H9 (cell line): ENCODE measurements around the gene ZAP70. TPM values are rescaled to one million over a fixed set of nuclear protein-coding genes. Genes with fewer than 3 reads are reported as not detected.

Source experiments
- DNase-seq: peaks from one replicate; pipeline ENCODE4 v3.0.0-alpha.2; 2017
- H2AFZ ChIP-seq: one replicate; pipeline ENCODE4 v1.6.1; 2013; ENCODE audit warnings: mild to moderate bottlenecking, low read length, control low read depth, moderate library complexity
- H2AK5ac ChIP-seq: 2 replicates; pipeline ENCODE4 v1.6.1; 2013; ENCODE audit warnings: low read length, control low read depth, mixed read lengths; ENCODE audit not compliant: insufficient read length
- H2BK120ac ChIP-seq: one replicate; pipeline ENCODE4 v1.6.1; 2013; ENCODE audit warnings: low read depth, mild to moderate bottlenecking, low read length, control low read depth, inconsistent platforms; ENCODE audit not compliant: poor library complexity, severe bottlenecking
- H2BK12ac ChIP-seq: 2 replicates; pipeline ENCODE4 v1.6.1; 2013; ENCODE audit warnings: low read length, control low read depth, mixed read lengths, low read depth; ENCODE audit not compliant: insufficient read length
- H2BK15ac ChIP-seq: 2 replicates; pipeline ENCODE4 v1.6.1; 2013; ENCODE audit warnings: low read depth, low read length, control low read depth
- H2BK20ac ChIP-seq: one replicate; pipeline ENCODE4 v1.6.1; 2013; ENCODE audit warnings: low read depth, mild to moderate bottlenecking, low read length, control low read depth, inconsistent platforms; ENCODE audit not compliant: poor library complexity, severe bottlenecking
- H2BK5ac ChIP-seq: 2 replicates; pipeline ENCODE4 v1.6.1; 2013; ENCODE audit warnings: low read length, control low read depth, mixed read lengths; ENCODE audit not compliant: insufficient read length
- H3K14ac ChIP-seq: 2 replicates; pipeline ENCODE4 v1.6.1; 2013; ENCODE audit warnings: low read length, control low read depth; ENCODE audit not compliant: insufficient read depth
- H3K18ac ChIP-seq: 2 replicates; pipeline ENCODE4 v1.6.1; 2013; ENCODE audit warnings: low read depth, mild to moderate bottlenecking, mixed read lengths, low read length, control low read depth; ENCODE audit not compliant: insufficient read length
- H3K23ac ChIP-seq: 2 replicates; pipeline ENCODE4 v1.6.1; 2013; ENCODE audit warnings: low read length, control low read depth, mixed read lengths, low read depth; ENCODE audit not compliant: insufficient read length
- H3K23me2 ChIP-seq: 2 replicates; pipeline ENCODE4 v1.6.1; 2013; ENCODE audit warnings: low read depth, mild to moderate bottlenecking, mixed read lengths, low read length, control low read depth; ENCODE audit not compliant: insufficient read length, poor library complexity, severe bottlenecking
- H3K27ac ChIP-seq: 2 replicates; pipeline ENCODE4 v1.5.1; 2013; ENCODE audit warnings: low read length, control low read depth, mixed read lengths, low read depth; ENCODE audit not compliant: insufficient read length
- H3K27me3 ChIP-seq: 2 replicates; pipeline ENCODE4 v1.6.1; 2013; ENCODE audit warnings: low read length, control low read depth, inconsistent platforms; ENCODE audit not compliant: insufficient read depth
- H3K4ac ChIP-seq: 2 replicates; pipeline ENCODE4 v1.6.1; 2013; ENCODE audit warnings: low read depth, mild to moderate bottlenecking, control low read depth, inconsistent platforms, low read length, moderate library complexity
- H3K4me1 ChIP-seq: 2 replicates; pipeline ENCODE4 v1.6.1; 2013; ENCODE audit warnings: low read length, control low read depth, inconsistent platforms; ENCODE audit not compliant: insufficient read depth
- H3K4me2 ChIP-seq: 2 replicates; pipeline ENCODE4 v1.6.1; 2013; ENCODE audit warnings: low read length, control low read depth, mixed read lengths; ENCODE audit not compliant: insufficient read length, insufficient read depth
- H3K56ac ChIP-seq: 2 replicates; pipeline ENCODE4 v1.6.1; 2013; ENCODE audit warnings: low read depth, mild to moderate bottlenecking, mixed read lengths, low read length, control low read depth; ENCODE audit not compliant: insufficient read length
- H3K79me1 ChIP-seq: 2 replicates; pipeline ENCODE4 v1.6.1; 2013; ENCODE audit warnings: low read depth, mild to moderate bottlenecking, moderate library complexity, low read length, control low read depth, inconsistent platforms; ENCODE audit not compliant: insufficient read depth, poor library complexity, severe bottlenecking
- H3K79me2 ChIP-seq: 2 replicates; pipeline ENCODE4 v1.6.1; 2013; ENCODE audit warnings: low read length, control low read depth, inconsistent platforms; ENCODE audit not compliant: insufficient read depth
- H3K9ac ChIP-seq: 2 replicates; pipeline ENCODE4 v1.6.1; 2013; ENCODE audit warnings: low read length, control low read depth, mixed read lengths; ENCODE audit not compliant: insufficient read length; ENCODE audit errors: extremely low read depth
- H3K9me3 ChIP-seq: one replicate; pipeline ENCODE4 v1.6.1; 2013; ENCODE audit warnings: low read depth, low read length, inconsistent platforms; ENCODE audit not compliant: control insufficient read depth
- H3T11ph ChIP-seq: one replicate; pipeline ENCODE4 v1.6.1; 2013; ENCODE audit warnings: mild to moderate bottlenecking, low read length, control low read depth, inconsistent platforms
- H4K20me1 ChIP-seq: one replicate; pipeline ENCODE4 v1.6.1; 2013; ENCODE audit not compliant: control insufficient read depth, insufficient read length, insufficient read depth
- H4K5ac ChIP-seq: 2 replicates; pipeline ENCODE4 v1.6.1; 2013; ENCODE audit warnings: low read depth, mild to moderate bottlenecking, mixed read lengths, low read length, control low read depth; ENCODE audit not compliant: insufficient read length
- H4K8ac ChIP-seq: replicated peaks from 2 replicates; pipeline ENCODE4 v1.6.1; 2013; ENCODE audit warnings: low read length, control low read depth, mixed read lengths, low read depth; ENCODE audit not compliant: insufficient read length
- H4K91ac ChIP-seq: 2 replicates; pipeline ENCODE4 v1.6.1; 2013; ENCODE audit warnings: low read depth, mild to moderate bottlenecking, moderate library complexity, mixed read lengths, low read length, control low read depth; ENCODE audit not compliant: insufficient read length
- H3K27ac Mint-ChIP-seq, 3 experiments: 2 replicates in 2 of 3; 3 replicates in 1 of 3; pipeline ENCODE4 v1.8.0; 2020 to 2021; ENCODE audit warnings: mixed read lengths in 3 of 3, mild to moderate bottlenecking in 1 of 3, moderate library complexity in 1 of 3
- H3K27me3 Mint-ChIP-seq: 2 replicates; pipeline ENCODE4 v1.8.0; 2021; ENCODE audit warnings: low read depth, mild to moderate bottlenecking, moderate library complexity, mixed read lengths
- H3K36me3 Mint-ChIP-seq, 3 experiments: 2 replicates in 2 of 3; 3 replicates in 1 of 3; pipeline ENCODE4 v1.8.0; 2020 to 2021; ENCODE audit warnings: low read depth in 3 of 3, mixed read lengths in 3 of 3; ENCODE audit not compliant: insufficient read depth in 1 of 3
- H3K4me1 Mint-ChIP-seq, 2 experiments: 2 replicates each; pipeline ENCODE4 v1.8.0; 2020; ENCODE audit warnings: mixed read lengths in 2 of 2
- H3K4me3 Mint-ChIP-seq, 2 experiments: 2 replicates in 1 of 2; 3 replicates in 1 of 2; pipeline ENCODE4 v1.8.0; 2020 to 2021; ENCODE audit warnings: mild to moderate bottlenecking in 2 of 2, mixed read lengths in 2 of 2, moderate library complexity in 1 of 2
- H3K9me3 Mint-ChIP-seq, 2 experiments: 2 replicates in 1 of 2; 3 replicates in 1 of 2; pipeline ENCODE4 v1.8.0; 2020; ENCODE audit warnings: mild to moderate bottlenecking in 2 of 2, mixed read lengths in 2 of 2, moderate library complexity in 1 of 2
- CTCF ChIP-seq: fragments of 200-600 bp; sonication (generic); conservative IDR thresholded peaks from 3 replicates; pipeline ENCODE4 v1.8.0; 2021; ENCODE audit warnings: antibody characterized with exemption, mild to moderate bottlenecking
- WGBS: extraction: QIAGEN DNeasy Blood & Tissue Kit; methylation state at CpG from one replicate; pipeline ENCODE4 v1.1.7; 2013; ENCODE audit warnings: missing lambda C conversion rate, low lambda C conversion rate, mixed read lengths; ENCODE audit not compliant: insufficient read length; ENCODE audit errors: extremely low coverage; 5-methylcytosine and 5-hydroxymethylcytosine counted together
- total RNA-seq: library from RNA; stranded (reverse); gene quantifications from 2 replicates; pipeline ENCODE4 v1.2.1, GENCODE V29; 2021

ZAP70 gene
- total RNA-seq, 1 experiment from 2014 or later: 0.24 TPM

GRCh38 chr2:97736608-97737330 lies 23.4 kb downstream of the ZAP70 start:
- Histone ChIP-seq H3K9ac (no peak overlapping the region), H2BK5ac (no peak overlapping the region), H2BK12ac (no peak overlapping the region), H3K56ac (no peak overlapping the region), H4K20me1 (no peaks in the 10 kb centered on the region), H3K79me1 (no peaks in the 10 kb centered on the region), H2BK20ac (no peak overlapping the region), H4K91ac (no peak overlapping the region), H3K18ac (no peak overlapping the region), H3T11ph (no peak overlapping the region), H2AK5ac (no peak overlapping the region), H3K4me2 (no peak overlapping the region), H3K23ac (no peak overlapping the region), H3K14ac (no peak overlapping the region), H3K27me3 (no peaks in the 10 kb centered on the region), H2BK15ac (no peak overlapping the region), H2BK120ac (no peak overlapping the region), H3K23me2 (no peaks in the 10 kb centered on the region), H3K27ac (no peak overlapping the region), H3K79me2 (no peaks in the 10 kb centered on the region), H2AFZ (no peak overlapping the region), H3K4me1 (no peaks in the 10 kb centered on the region), H3K4ac (no peak overlapping the region), H4K8ac (no peak overlapping the region), H3K9me3 (no peaks in the 10 kb centered on the region), H4K5ac (no peak overlapping the region)
- H3K9me3 Mint-ChIP-seq: no peaks in the 10 kb centered on the region; a peak in 2 of 5 replicates
- H3K27me3 Mint-ChIP-seq: peaks cover 14% of the 10 kb centered on the region
- WGBS: no CpG with 5 or more reads among the region's 20 CpGs
- H3K4me3 Mint-ChIP-seq: no peak overlapping the region
- TF ChIP-seq CTCF: no peak
- H3K27ac Mint-ChIP-seq: no peak overlapping the region; a peak in 1 of 7 replicates
- peaks cover 8 to 10% of the 10 kb centered on the region in 2 experiments for H3K4me1 Mint-ChIP-seq
- peaks cover 0 to 2% (median 0%) of the 10 kb centered on the region in 3 experiments; a peak in 2 of 7 replicates for H3K36me3 Mint-ChIP-seq
- no peak for DNase-seq
